GM12878 (cell line): ENCODE results near the gene SPRR3. TPM values are rescaled to one million over a fixed set of nuclear protein-coding genes. Genes with fewer than 3 reads are reported as not detected.

Source experiments
- ATAC-seq: fragments of 200-7000 bp; cut with Tn5 transposase; 3 replicates; pipeline ENCODE4 v1.9.1; 2020; ENCODE audit warnings: mild to moderate bottlenecking, moderate library complexity
- BruUV-seq: library from RNA; stranded (reverse); fragments of 400-500 nt; replicated peaks from 2 replicates; lab custom pipeline; 2021; lab: Mats Ljungman, UMichigan
- CTCF ChIA-PET: fragments of 300-600 bp; sonication (Branson Sonifier 250); formaldehyde crosslinking; extraction: SDS; loops from one replicate; lab custom pipeline; 2021; ENCODE audit warnings: inconsistent platforms; lab: Yijun Ruan, JAX
- POLR2A ChIA-PET: fragments of 350-600 bp; formaldehyde crosslinking; extraction: SDS; loops from one replicate; lab custom pipeline; 2021; ENCODE audit warnings: inconsistent platforms; lab: Charles Lee
- RAD21 ChIA-PET: fragments of 300-600 bp; sonication (Branson Sonifier 250); formaldehyde crosslinking; loops from one replicate; lab custom pipeline; 2023; ENCODE audit warnings: antibody characterized with exemption; ENCODE audit not compliant: unreplicated experiment; lab: Charles Lee
- SMC1A ChIA-PET: fragments of 300-600 bp; sonication (Branson Sonifier 250); formaldehyde crosslinking; loops from one replicate; lab custom pipeline; 2023; ENCODE audit not compliant: unreplicated experiment, uncharacterized antibody; lab: Charles Lee
- DNase-seq: peaks from one replicate; pipeline ENCODE4 v3.0.0-alpha.2; 2011; ENCODE audit warnings: low read depth, low spot score
- FAIRE-seq: peaks from 3 replicates; lab custom pipeline; 2011; peaks lifted over from hg19 to GRCh38; lab: Jason Lieb, UNC
- H2AFZ ChIP-seq: 2 replicates; pipeline ENCODE4 v1.6.0; 2011; ENCODE audit warnings: low read depth, low read length, control low read depth; ENCODE audit not compliant: control insufficient read depth
- H3K27ac ChIP-seq: 2 replicates; pipeline ENCODE4 v1.5.1; 2011; ENCODE audit warnings: control low read depth; ENCODE audit not compliant: control insufficient read depth, insufficient read depth
- H3K27me3 ChIP-seq, 2 experiments: replicated peaks in 1 of 2; 2 replicates each; pipeline versions ENCODE4 v1.6.0 to v1.6.1; 2011; ENCODE audit warnings: low read length in 1 of 2; ENCODE audit not compliant: control insufficient read depth in 2 of 2, insufficient read depth in 2 of 2
- H3K36me3 ChIP-seq, 2 experiments: 2 replicates each; pipeline ENCODE4 v1.5.1; 2011; ENCODE audit warnings: low read length in 1 of 2; ENCODE audit not compliant: control insufficient read depth in 2 of 2, insufficient read depth in 2 of 2
- H3K4me1 ChIP-seq: 2 replicates; pipeline ENCODE4 v1.6.1; 2011; ENCODE audit warnings: mild to moderate bottlenecking, low read length, moderate library complexity, mixed read lengths; ENCODE audit not compliant: control insufficient read depth, insufficient read depth
- H3K4me2 ChIP-seq: 2 replicates; pipeline ENCODE4 v1.6.0; 2011; ENCODE audit warnings: control low read depth; ENCODE audit not compliant: control insufficient read depth, insufficient read depth
- H3K4me3 ChIP-seq: fragments of 200-600 bp; sonication (generic); 2 replicates; pipeline ENCODE4 v1.5.1; 2016
- H3K79me2 ChIP-seq: 2 replicates; pipeline ENCODE4 v1.6.0; 2011; ENCODE audit warnings: low read length; ENCODE audit not compliant: control insufficient read depth, insufficient read depth
- H3K9ac ChIP-seq: 2 replicates; pipeline ENCODE4 v1.8.0; 2011; ENCODE audit warnings: low read length, control low read depth, mixed read lengths; ENCODE audit not compliant: control insufficient read depth, insufficient read depth
- H3K9me3 ChIP-seq: replicated peaks from 3 replicates; pipeline ENCODE4 v1.5.1; 2011; ENCODE audit warnings: mild to moderate bottlenecking, low read length; ENCODE audit not compliant: control insufficient read depth, insufficient read depth
- H4K20me1 ChIP-seq: 2 replicates; pipeline ENCODE4 v1.6.0; 2011; ENCODE audit not compliant: control insufficient read depth, insufficient read depth
- MEF2A ChIP-seq: IDR thresholded peaks from 2 replicates; pipeline ENCODE4 v1.6.1; 2011; ENCODE audit warnings: low read depth, mild to moderate bottlenecking, low read length, moderate library complexity; ENCODE audit not compliant: insufficient read depth
- ZBTB11 ChIP-seq: fragments of 450-650 bp; formaldehyde crosslinking; IDR thresholded peaks from 2 replicates; pipeline ENCODE4 v1.5.0; 2022; ENCODE audit warnings: mild to moderate bottlenecking, missing genetic modification characterization
- WGBS: methylation state at CpG from one replicate; pipeline ENCODE4 v1.1.6; 2016; ENCODE audit warnings: low lambda C conversion rate; ENCODE audit not compliant: insufficient replicate concordance, insufficient coverage; ENCODE audit errors: missing lambda C conversion rate; 5-methylcytosine and 5-hydroxymethylcytosine counted together
- in situ Hi-C: fragments of 300-500 bp; cut with MboI; formaldehyde crosslinking; loops from 9 replicates; pipeline ENCODE4 v1.14.3; 2018; ENCODE audit warnings: mixed read lengths
- intact Hi-C: fragments of 100-400 bp; cut with micrococcal nuclease; formaldehyde crosslinking; loops from one replicate; pipeline ENCODE4 v1.14.2; 2022; ENCODE audit not compliant: unreplicated experiment
- polyA plus RNA-seq, 11 experiments: library from polyadenylated mRNA; depleted of rRNA in 4 of 11; unstranded in 6 of 11; stranded (reverse) in 5 of 11; fragments of >200 nt; fragmentation: Nextera tagmentation in 4 of 11; fragmentation: Illumina TruSeq in 1 of 11; extraction: Ambion mirVana in 4 of 11; extraction: Trizol in 1 of 11; gene quantifications; 1 replicate in 1 of 11; 2 replicates in 10 of 11; pipeline versions ENCODE4 v1.2.1 to v1.2.3, GENCODE V29; 2011 to 2016; ENCODE audit warnings: inconsistent platforms in 2 of 11, missing spikeins in 2 of 11, low read depth in 1 of 11
- total RNA-seq, 4 experiments: library from RNA; depleted of rRNA in 3 of 4; stranded (reverse); fragments of >200 nt in 3 of 4; fragmentation: Illumina TruSeq in 1 of 4; extraction: Trizol in 1 of 4; gene quantifications; 2 replicates each; pipeline versions ENCODE4 v1.2.1 to v1.2.3, GENCODE V29; 2013 to 2021

SPRR3 gene
- total and polyA plus RNA-seq, 10 of the 15 experiments (the other 5 are each of a cell fraction or from before 2014, with no cell fraction given) = not detected

GRCh38 chr1:152976688-152977087 lies 24.9 kb upstream of the SPRR3 start:
- POLR2A ChIA-PET = no interaction called here
- no TSS peak for BruUV-seq

More at GRCh38 chr1:152976688-152977087, 24.9 kb upstream of the SPRR3 start:
- no peaks in the 10 kb centered on the region for H3K4me1 ChIP-seq
- H2AFZ ChIP-seq = no peak overlapping the region
- no peaks in the 10 kb centered on the region; the same call in 1 of the 2 replicates for H4K20me1 ChIP-seq
- no peak overlapping the region for H3K4me3 ChIP-seq
- H3K79me2 ChIP-seq = no peaks in the 10 kb centered on the region
- no peak overlapping the region for H3K27ac ChIP-seq
- 0% methylated on average over 1 of the region's 1 CpG for WGBS
- H3K4me2 ChIP-seq = no peak overlapping the region
- H3K9ac ChIP-seq = no peak overlapping the region
- TF ChIP-seq ZBTB11 (no peak), MEF2A (no peak)
- intact Hi-C loops (no loop called here), in situ Hi-C loops (no loop called here)
- SMC1A ChIA-PET = interaction anchor here (0.9 kb wide), 1 partner anchor 15 kb away, joined by 4 read pairs; no protein-coding TSS in a partner anchor
- H3K27me3 ChIP-seq = no peaks in the 10 kb centered on the region
- CTCF ChIA-PET = interaction anchor here (0.7 kb wide), 1 partner anchor 535 kb away, joined by 3 read pairs; no protein-coding TSS in a partner anchor
- ATAC-seq (no peak), DNase-seq (no peak), FAIRE-seq (no peak)
- RAD21 ChIA-PET = no interaction called here
- no peaks in the 10 kb centered on the region for H3K9me3 ChIP-seq
- no peaks in the 10 kb centered on the region for H3K36me3 ChIP-seq
